ENCODE measurements around the gene STK38L. TPM values are rescaled to one million over a fixed set of nuclear protein-coding genes. Genes with fewer than 3 reads are reported as not detected.

STK38L gene
- total and polyA plus RNA-seq, 2 experiments from 2014 or later = 20.3 to 30.0 TPM

DNA sequence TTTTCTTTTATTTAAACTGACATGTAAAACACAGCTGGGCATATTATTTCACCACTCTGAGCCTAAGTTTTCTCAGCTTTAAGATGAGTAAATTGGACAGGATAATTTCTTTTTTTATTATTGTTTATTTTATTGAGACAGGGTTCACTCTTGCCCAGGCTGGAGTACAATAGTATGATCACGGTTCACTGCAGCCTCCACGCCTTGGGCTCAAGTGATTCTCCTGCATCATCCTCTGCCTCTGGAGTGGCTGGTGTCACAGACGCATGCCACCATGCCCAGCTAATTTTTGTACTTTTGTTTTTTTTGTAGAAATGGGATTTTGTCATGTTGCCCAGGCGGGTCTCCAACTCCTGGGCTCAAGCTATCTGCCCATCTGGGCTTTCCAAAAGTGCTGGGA lies 101.3 kb downstream of the STK38L start:
- DNase-seq (ENCODE audit: low read depth in 1 of 2, low spot score in 1 of 2) = no peak
- Histone ChIP-seq H3K36me3 (no peaks in the 10 kb centered on the region), H3K4me3 (no peak overlapping the region), H3K9me3 (ENCODE audit: low read depth) (no peaks in the 10 kb centered on the region), H3K27ac (no peak overlapping the region), H3K27me3 (no peaks in the 10 kb centered on the region), H3K4me1 (ENCODE audit: low read depth) (no peaks in the 10 kb centered on the region)
- TF ChIP-seq, protein P1, sequence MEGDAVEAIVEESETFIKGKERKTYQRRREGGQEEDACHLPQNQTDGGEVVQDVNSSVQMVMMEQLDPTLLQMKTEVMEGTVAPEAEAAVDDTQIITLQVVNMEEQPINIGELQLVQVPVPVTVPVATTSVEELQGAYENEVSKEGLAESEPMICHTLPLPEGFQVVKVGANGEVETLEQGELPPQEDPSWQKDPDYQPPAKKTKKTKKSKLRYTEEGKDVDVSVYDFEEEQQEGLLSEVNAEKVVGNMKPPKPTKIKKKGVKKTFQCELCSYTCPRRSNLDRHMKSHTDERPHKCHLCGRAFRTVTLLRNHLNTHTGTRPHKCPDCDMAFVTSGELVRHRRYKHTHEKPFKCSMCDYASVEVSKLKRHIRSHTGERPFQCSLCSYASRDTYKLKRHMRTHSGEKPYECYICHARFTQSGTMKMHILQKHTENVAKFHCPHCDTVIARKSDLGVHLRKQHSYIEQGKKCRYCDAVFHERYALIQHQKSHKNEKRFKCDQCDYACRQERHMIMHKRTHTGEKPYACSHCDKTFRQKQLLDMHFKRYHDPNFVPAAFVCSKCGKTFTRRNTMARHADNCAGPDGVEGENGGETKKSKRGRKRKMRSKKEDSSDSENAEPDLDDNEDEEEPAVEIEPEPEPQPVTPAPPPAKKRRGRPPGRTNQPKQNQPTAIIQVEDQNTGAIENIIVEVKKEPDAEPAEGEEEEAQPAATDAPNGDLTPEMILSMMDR (IDR thresholded peaks at IDR 0.05; ENCODE audit: low read depth, low read length) = no peak

DNA sequence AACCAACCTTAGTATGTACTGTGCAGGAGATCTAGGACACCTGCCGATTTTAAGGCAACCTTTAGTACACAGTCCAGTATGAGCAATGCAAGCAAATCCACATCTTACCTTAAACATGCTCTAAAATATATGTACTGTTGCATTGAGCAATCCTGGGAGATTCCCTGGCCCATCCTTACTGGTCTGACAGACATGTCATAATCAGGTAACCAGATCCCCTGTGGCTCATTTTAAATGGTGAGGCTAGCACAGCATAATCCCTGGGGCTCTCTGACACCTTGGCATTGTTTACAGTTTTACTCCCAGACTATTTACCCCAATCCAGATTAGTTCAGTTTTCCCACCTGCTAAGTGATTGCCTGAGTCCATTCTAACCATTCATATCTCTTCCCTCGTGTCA lies 103.7 kb downstream of the STK38L start:
- no peak overlapping the region for H3K4me3 ChIP-seq
- no peak for DNase-seq (ENCODE audit: low read depth in 1 of 2, low spot score in 1 of 2)
- TF ChIP-seq, protein P1 (IDR thresholded peaks at IDR 0.05; ENCODE audit: low read depth, low read length) = no peak
- no peak overlapping the region for H3K27ac ChIP-seq
- H3K27me3 ChIP-seq = no peaks in the 10 kb centered on the region
- no peaks in the 10 kb centered on the region for H3K4me1 ChIP-seq (ENCODE audit: low read depth)
- H3K36me3 ChIP-seq = no peaks in the 10 kb centered on the region
- H3K9me3 ChIP-seq (ENCODE audit: low read depth) = no peaks in the 10 kb centered on the region

DNA sequence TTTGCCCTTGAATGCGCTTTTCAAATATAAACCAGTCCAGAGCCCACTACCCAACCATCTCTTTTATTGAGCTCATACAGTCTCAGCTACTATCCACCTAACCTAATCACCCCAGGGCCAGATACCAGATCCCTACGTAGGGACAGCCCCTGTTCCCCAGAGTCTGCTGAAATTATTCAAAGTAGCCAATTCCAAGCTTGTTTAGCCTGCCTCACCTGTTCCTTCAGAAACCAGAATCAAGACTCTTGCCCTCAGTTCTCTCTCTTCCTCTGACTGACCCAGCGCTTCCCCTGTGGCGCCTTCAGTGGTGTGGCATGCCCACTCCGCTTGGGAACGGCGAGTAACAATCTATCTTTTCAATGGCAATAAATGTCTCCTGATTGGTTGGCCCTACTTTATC lies 107.4 kb downstream of the STK38L start:
- H3K27ac ChIP-seq = no peak overlapping the region
- no peaks in the 10 kb centered on the region for H3K9me3 ChIP-seq (ENCODE audit: low read depth)
- H3K27me3 ChIP-seq = no peaks in the 10 kb centered on the region
- no peak overlapping the region for H3K4me3 ChIP-seq
- DNase-seq (ENCODE audit: low read depth in 1 of 2, low spot score in 1 of 2) = no peak
- H3K4me1 ChIP-seq (ENCODE audit: low read depth) = no peaks in the 10 kb centered on the region
- no peaks in the 10 kb centered on the region for H3K36me3 ChIP-seq
- TF ChIP-seq, protein P1 (IDR thresholded peaks at IDR 0.05; ENCODE audit: low read depth, low read length) = no peak

DNA sequence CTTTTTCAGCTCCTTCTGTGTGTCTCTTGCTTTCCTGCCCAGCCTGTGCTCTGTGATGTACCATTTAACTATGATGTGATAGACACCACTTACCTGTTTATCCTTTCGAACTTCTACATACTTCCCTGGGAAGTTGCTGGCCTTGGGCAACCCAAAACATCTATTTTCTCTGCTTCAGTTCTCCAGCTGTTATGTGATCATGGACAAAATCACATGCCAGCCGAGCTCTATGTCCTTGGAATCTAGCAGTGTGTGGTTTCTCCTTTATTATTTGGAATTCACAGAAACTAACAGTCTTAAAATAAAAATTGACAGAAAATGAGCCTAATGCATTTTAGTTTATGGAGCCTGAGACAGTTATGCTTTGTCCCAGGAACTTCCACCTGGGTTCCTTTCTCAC lies 111.4 kb downstream of the STK38L start:
- no peaks in the 10 kb centered on the region for H3K36me3 ChIP-seq
- no peak overlapping the region for H3K4me3 ChIP-seq
- H3K9me3 ChIP-seq (ENCODE audit: low read depth) = no peaks in the 10 kb centered on the region
- H3K27ac ChIP-seq = no peak overlapping the region
- H3K4me1 ChIP-seq (ENCODE audit: low read depth) = no peaks in the 10 kb centered on the region
- no peak for DNase-seq (ENCODE audit: low read depth in 1 of 2, low spot score in 1 of 2)
- TF ChIP-seq, protein P1 (IDR thresholded peaks at IDR 0.05; ENCODE audit: low read depth, low read length) = no peak
- H3K27me3 ChIP-seq = no peaks in the 10 kb centered on the region

DNA sequence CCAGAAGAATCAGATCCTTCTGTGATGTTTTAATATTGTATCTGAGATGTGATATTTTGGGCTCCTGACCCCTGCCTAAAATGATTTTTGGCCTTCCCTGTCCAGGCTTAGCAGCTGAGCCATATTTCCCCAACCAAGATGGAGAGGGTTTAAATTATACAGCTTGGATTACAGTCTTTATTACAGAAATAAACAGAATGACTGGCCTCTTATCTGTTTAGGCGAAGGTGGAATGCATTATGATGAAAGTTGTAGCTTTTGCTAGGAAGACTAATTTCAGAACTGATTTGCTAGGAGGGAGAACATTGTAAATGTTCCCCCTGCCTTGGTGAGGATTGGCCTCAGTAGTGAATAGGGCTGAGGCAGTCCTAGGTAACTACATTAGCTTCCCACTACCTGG lies 111.9 kb downstream of the STK38L start:
- H3K27ac ChIP-seq = no peak overlapping the region
- no peaks in the 10 kb centered on the region for H3K9me3 ChIP-seq (ENCODE audit: low read depth)
- TF ChIP-seq, protein P1 (IDR thresholded peaks at IDR 0.05; ENCODE audit: low read depth, low read length) = no peak
- no peak overlapping the region for H3K4me3 ChIP-seq
- DNase-seq (ENCODE audit: low read depth in 1 of 2, low spot score in 1 of 2) = no peak
- H3K36me3 ChIP-seq = no peaks in the 10 kb centered on the region
- no peaks in the 10 kb centered on the region for H3K4me1 ChIP-seq (ENCODE audit: low read depth)
- H3K27me3 ChIP-seq = no peaks in the 10 kb centered on the region

Measured in cardiac muscle cell (in vitro differentiated cells and primary cell).